SH-SY5Y (cell line): ENCODE measurements around the gene KIAA2012.

ENCODE experiments used
- GATA2 ChIP-seq: IDR thresholded peaks from 2 replicates; pipeline ENCODE4 v1.6.1; 2011; ENCODE audit warnings: mild to moderate bottlenecking, low read depth, low read length
- GATA3 ChIP-seq: IDR thresholded peaks from 2 replicates; pipeline ENCODE4 v1.6.1; 2011; ENCODE audit warnings: low read depth, mild to moderate bottlenecking, low read length, moderate library complexity

Gene KIAA2012

DNA sequence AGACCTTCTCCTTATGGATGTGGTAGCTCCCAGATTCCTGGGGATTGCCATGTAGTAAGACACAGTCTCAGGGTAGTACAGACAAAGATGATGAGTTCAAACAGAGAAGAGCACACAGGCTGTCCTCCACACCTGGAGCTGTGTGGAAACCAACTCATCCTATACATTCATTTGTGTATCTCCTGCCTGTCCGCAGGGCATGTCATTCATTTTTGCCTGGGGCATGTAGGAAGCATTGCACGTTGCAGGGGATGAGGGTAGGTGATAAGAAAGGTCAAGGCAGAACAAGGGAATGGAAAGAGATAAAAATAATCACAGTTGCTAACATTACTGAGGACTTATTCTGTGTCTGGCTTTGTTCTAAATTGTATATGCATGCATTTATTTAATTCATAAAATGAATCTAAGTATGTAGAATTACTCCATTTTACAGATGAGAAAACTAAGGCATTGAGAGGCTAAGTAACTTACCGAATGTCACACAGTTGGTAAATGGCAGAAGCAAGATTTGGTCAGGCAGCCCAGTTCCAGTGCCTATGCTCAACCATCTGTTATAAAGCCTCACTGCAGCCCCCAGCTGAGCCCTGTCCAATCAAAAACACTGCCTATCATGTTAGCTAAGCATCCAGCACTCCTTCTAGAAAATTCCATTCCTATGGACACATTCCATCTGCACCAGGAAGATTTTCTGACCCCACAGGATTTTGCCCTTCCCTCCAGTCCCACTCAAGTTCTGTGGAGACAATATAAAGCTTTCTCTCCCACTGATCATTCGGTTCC lies 84.3 kb downstream of the KIAA2012 start:
- TF ChIP-seq GATA3: no peak
- no peak for TF ChIP-seq GATA2

GRCh38 chr2:202158796-202159195 lies 85.7 kb downstream of the KIAA2012 start:
- TF ChIP-seq GATA2: no peak
- TF ChIP-seq GATA3: no peak

- TF ChIP-seq GATA2 (no peak), GATA3 (no peak)
These were observed 88.2 kb downstream of the KIAA2012 start for GRCh38 chr2:202161151-202161835.

DNA sequence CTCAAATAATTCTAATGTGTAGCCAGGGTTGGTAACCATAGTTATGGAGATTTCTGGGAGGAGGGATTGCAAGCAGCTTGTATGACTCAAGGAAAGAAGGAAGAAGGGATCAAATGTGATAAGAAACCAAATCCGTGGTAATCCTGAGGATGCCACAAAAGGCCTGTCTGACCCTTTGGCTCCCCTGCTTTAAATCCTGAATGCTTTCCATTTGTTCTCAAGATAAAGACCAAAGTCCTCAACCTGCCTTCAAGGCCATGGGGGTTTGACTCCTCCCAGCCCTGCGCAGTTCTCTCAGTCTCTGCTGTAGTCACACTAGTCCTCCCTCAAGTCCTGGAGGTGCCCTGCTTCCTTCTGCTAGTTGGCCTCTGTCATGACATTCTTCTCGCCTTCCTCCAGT lies 91.4 kb downstream of the KIAA2012 start:
- TF ChIP-seq GATA2: no peak
- no peak for TF ChIP-seq GATA3

- TF ChIP-seq GATA3: no peak
- no peak for TF ChIP-seq GATA2
These were observed 92.2 kb downstream of the KIAA2012 start for GRCh38 chr2:202165208-202165607.

GRCh38 chr2:202165945-202166344 lies 92.9 kb downstream of the KIAA2012 start:
- no peak for TF ChIP-seq GATA3
- TF ChIP-seq GATA2: no peak

- TF ChIP-seq GATA3 (no peak), GATA2 (no peak)
These were observed 96.1 kb downstream of the KIAA2012 start for GRCh38 chr2:202169131-202169530.

DNA sequence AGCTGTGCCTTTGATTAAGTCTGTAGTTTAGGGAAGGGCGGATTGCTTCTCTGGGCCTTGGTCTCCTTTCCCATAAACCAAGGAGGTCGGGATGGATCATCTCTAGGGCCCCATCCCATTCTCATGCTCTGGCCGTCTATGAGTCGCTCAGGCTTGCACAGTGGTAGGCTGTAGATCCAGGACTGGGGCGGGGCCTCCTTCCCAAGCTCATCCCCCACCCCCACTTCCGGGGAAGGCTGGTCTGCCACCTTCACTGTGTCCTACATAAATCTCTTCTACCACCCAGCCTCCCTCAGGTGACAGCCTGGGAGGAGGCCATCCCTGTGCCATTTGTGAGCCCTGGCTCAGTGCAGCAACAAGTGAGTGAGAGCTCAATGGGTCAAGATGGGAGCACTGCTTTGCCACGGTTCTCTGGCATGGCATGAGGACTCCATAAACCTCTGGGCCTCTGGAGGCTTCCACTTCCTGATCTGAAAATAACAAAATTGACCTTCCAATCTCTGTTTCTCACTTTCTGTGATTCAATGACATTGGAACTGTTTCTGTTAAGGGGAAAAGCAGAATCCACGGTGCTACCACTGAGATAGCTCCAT lies 96.9 kb downstream of the KIAA2012 start:
- TF ChIP-seq GATA2 (no peak), GATA3 (no peak)

GRCh38 chr2:202171241-202171825 lies 98.3 kb downstream of the KIAA2012 start:
- TF ChIP-seq GATA3 (no peak), GATA2 (no peak)

- TF ChIP-seq GATA2 (no peak), GATA3 (no peak)
These were observed 99.6 kb downstream of the KIAA2012 start for GRCh38 chr2:202172439-202173211.

GRCh38 chr2:202178346-202178958 lies 105.4 kb downstream of the KIAA2012 start:
- no peak for TF ChIP-seq GATA3
- TF ChIP-seq GATA2: no peak

DNA sequence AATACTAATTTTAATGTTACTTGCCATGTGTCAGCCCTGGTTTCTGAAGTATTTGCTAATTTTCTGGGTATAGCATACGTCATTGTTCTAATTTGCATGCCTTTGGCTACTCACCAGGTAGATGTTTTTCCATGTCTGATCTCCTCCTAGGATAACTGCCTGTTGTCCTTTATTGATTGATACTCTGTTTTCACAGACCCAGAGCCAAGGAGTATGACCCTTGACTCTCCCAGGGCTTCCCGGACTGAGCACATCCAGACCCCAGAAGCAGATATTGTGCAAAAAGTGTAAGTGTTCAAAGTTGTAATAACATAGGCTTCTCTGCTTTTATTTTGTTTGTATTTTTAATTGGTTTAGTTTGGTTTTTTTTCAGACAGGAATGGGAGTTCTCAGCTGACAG lies 111.5 kb downstream of the KIAA2012 start:
- TF ChIP-seq GATA2 (no peak), GATA3 (no peak)

- TF ChIP-seq GATA2 (no peak), GATA3 (no peak)
These were observed 112.1 kb downstream of the KIAA2012 start for GRCh38 chr2:202185156-202185555.
